Endothelial cell of umbilical vein (primary cell): ENCODE measurements around the gene MMP24. TPM values are rescaled to one million over a fixed set of nuclear protein-coding genes. Genes with fewer than 3 reads are reported as not detected.

Experiments used
- BruUV-seq: library from RNA; stranded (reverse); fragments of 400-500 nt; replicated peaks from 2 replicates; lab custom pipeline; 2021; lab: Mats Ljungman, UMichigan
- CTCF ChIA-PET: fragments of 300-600, 350-600 bp; sonication (Branson Sonifier 250); formaldehyde crosslinking; loops from one replicate; lab custom pipeline; 2021; ENCODE audit warnings: antibody characterized with exemption, inconsistent platforms; lab: Charles Lee
- POLR2A ChIA-PET: fragments of 300-600, 350-600 bp; sonication (Branson Sonifier 250); formaldehyde crosslinking; loops from one replicate; lab custom pipeline; 2021; ENCODE audit warnings: antibody characterized with exemption, inconsistent platforms; lab: Charles Lee
- DNase-seq: peaks from one replicate; pipeline ENCODE4 v3.0.0-alpha.2; 2011; ENCODE audit warnings: low read depth, low spot score
- FAIRE-seq: peaks from 2 replicates; lab custom pipeline; 2011; peaks lifted over from hg19 to GRCh38; lab: Jason Lieb, UNC
- H2AFZ ChIP-seq: 2 replicates; pipeline ENCODE4 v1.6.0; 2012; ENCODE audit warnings: low read depth, low read length, control low read depth, inconsistent platforms
- H3K27ac ChIP-seq: 2 replicates; pipeline ENCODE4 v1.5.1; 2011; ENCODE audit warnings: low read depth, mild to moderate bottlenecking, control low read depth, low read length, moderate library complexity; ENCODE audit not compliant: insufficient read depth
- H3K27me3 ChIP-seq, 2 experiments: 2 replicates each; pipeline versions ENCODE4 v1.6.0 to v1.6.1; 2011; ENCODE audit warnings: low read length in 2 of 2, mixed read lengths in 1 of 2; ENCODE audit not compliant: control insufficient read depth in 2 of 2, insufficient read depth in 2 of 2
- H3K36me3 ChIP-seq, 2 experiments: 2 replicates in 1 of 2; 3 replicates in 1 of 2; pipeline ENCODE4 v1.5.1; 2011; ENCODE audit warnings: low read length in 2 of 2, mild to moderate bottlenecking in 1 of 2, moderate library complexity in 1 of 2; ENCODE audit not compliant: control insufficient read depth in 2 of 2, insufficient read depth in 2 of 2; ENCODE audit errors: extremely low read depth in 1 of 2
- H3K4me1 ChIP-seq: 3 replicates; pipeline ENCODE4 v1.5.1; 2011; ENCODE audit warnings: mild to moderate bottlenecking, low read length; ENCODE audit not compliant: control insufficient read depth, insufficient read depth; ENCODE audit errors: extremely low read depth
- H3K4me2 ChIP-seq: 2 replicates; pipeline ENCODE4 v1.6.1; 2011; ENCODE audit warnings: low read length, control low read depth, mixed read lengths; ENCODE audit not compliant: insufficient read depth
- H3K4me3 ChIP-seq, 3 experiments: fragments of 200-600 bp in 1 of 3; sonication (generic), shearing (Covaris generic) in 1 of 3; replicated peaks in 1 of 3; 2 replicates each; pipeline ENCODE4 v1.5.1; 2011 to 2016; ENCODE audit warnings: control low read depth in 3 of 3, low read length in 3 of 3, mild to moderate bottlenecking in 2 of 3, inconsistent platforms in 1 of 3, low read depth in 1 of 3, moderate library complexity in 1 of 3; ENCODE audit not compliant: insufficient read depth in 1 of 3
- H3K79me2 ChIP-seq: 2 replicates; pipeline ENCODE4 v1.6.0; 2012; ENCODE audit warnings: low read length, inconsistent platforms; ENCODE audit not compliant: control insufficient read depth, insufficient read depth
- H3K9ac ChIP-seq: replicated peaks from 2 replicates; pipeline ENCODE3; 2011; ENCODE audit warnings: low read length, control low read depth; ENCODE audit not compliant: insufficient read depth; ENCODE audit errors: extremely low read depth
- H3K9me1 ChIP-seq: replicated peaks from 3 replicates; pipeline ENCODE4 v1.6.0; 2011; ENCODE audit warnings: mild to moderate bottlenecking, low read length; ENCODE audit not compliant: control insufficient read depth, insufficient read depth; ENCODE audit errors: extremely low read depth
- H3K9me3 ChIP-seq: replicated peaks from 2 replicates; pipeline ENCODE4 v1.5.1; 2012; ENCODE audit warnings: low read length, inconsistent platforms; ENCODE audit not compliant: control insufficient read depth, insufficient read depth
- H4K20me1 ChIP-seq: replicated peaks from 2 replicates; pipeline ENCODE3; 2011; ENCODE audit warnings: mild to moderate bottlenecking, low read length; ENCODE audit not compliant: control insufficient read depth, insufficient read depth; ENCODE audit errors: extremely low read depth
- CTCF ChIP-seq, 2 donors: IDR thresholded peaks; 1 replicate in 1 of 2; 2 replicates in 1 of 2; pipeline ENCODE4 v1.5.1; 2011; ENCODE audit warnings: low read length in 2 of 2, mild to moderate bottlenecking in 2 of 2, moderate library complexity in 2 of 2, control low read depth in 1 of 2, inconsistent platforms in 1 of 2, low read depth in 1 of 2; ENCODE audit not compliant: insufficient read depth in 1 of 2; ENCODE audit errors: extremely low read depth in 1 of 2
- EZH2 ChIP-seq: IDR thresholded peaks from 2 replicates; pipeline ENCODE4 v1.6.1; 2012; ENCODE audit warnings: borderline replicate concordance, low read depth, mild to moderate bottlenecking, moderate library complexity, low read length, inconsistent platforms; ENCODE audit not compliant: severe bottlenecking
- FOS ChIP-seq: IDR thresholded peaks from 2 replicates; pipeline ENCODE4 v1.6.1; 2011; ENCODE audit warnings: mild to moderate bottlenecking, low read length, moderate library complexity, borderline replicate concordance; ENCODE audit not compliant: insufficient read depth
- GATA2 ChIP-seq: IDR thresholded peaks from 2 replicates; pipeline ENCODE4 v1.7.0; 2011; ENCODE audit warnings: low read depth, mild to moderate bottlenecking, moderate library complexity, mixed read lengths, low read length; ENCODE audit not compliant: insufficient read length, insufficient read depth
- JUN ChIP-seq: IDR thresholded peaks from 2 replicates; pipeline ENCODE4 v1.6.1; 2011; ENCODE audit warnings: borderline replicate concordance, low read depth; ENCODE audit not compliant: insufficient read length, insufficient read depth
- dilution Hi-C: fragments of 300-500 bp; cut with MboI; formaldehyde crosslinking; loops from one replicate; pipeline ENCODE4 v1.15.0; 2019; ENCODE audit warnings: low sequenced_read_pairs; ENCODE audit not compliant: extremely low pct_ligation_motif_present
- intact Hi-C: fragments of 100-400 bp; cut with micrococcal nuclease; formaldehyde crosslinking; loops from one replicate; pipeline ENCODE4 v1.10.0; 2022
- polyA plus RNA-seq, 4 experiments: library from polyadenylated mRNA; depleted of rRNA in 3 of 4; stranded (reverse) in 3 of 4; unstranded in 1 of 4; fragments of >200 nt; gene quantifications; 2 replicates each; pipeline versions ENCODE4 v1.2.1 to v1.2.3, GENCODE V29; 2011 to 2012; ENCODE audit warnings: missing spikeins in 1 of 4
- total RNA-seq: library from RNA; stranded (reverse); gene quantifications from 2 replicates; pipeline ENCODE4 v1.2.3, GENCODE V29; 2021

Gene MMP24
- total and polyA plus RNA-seq, 2 donors (not counting 3 experiments of a cell fraction or from before 2014, with no cell fraction given): 0.27 to 0.54 TPM

GRCh38 chr20:35295058-35295457 lies 68.6 kb downstream of the MMP24 start:
- FAIRE-seq: no peak
- H3K36me3 ChIP-seq: no peaks in the 10 kb centered on the region
- peaks cover 5% of the 10 kb centered on the region for H3K4me1 ChIP-seq
- no peaks in the 10 kb centered on the region for H4K20me1 ChIP-seq
- no peaks in the 10 kb centered on the region for H3K9me3 ChIP-seq
- dilution Hi-C loops (no loop called here), intact Hi-C loops (no loop called here)
- no peaks in the 10 kb centered on the region for H3K9me1 ChIP-seq
- no peaks in the 10 kb centered on the region for H3K79me2 ChIP-seq
- no peak overlapping the region for H3K27ac ChIP-seq
- no peak overlapping the region for H3K4me2 ChIP-seq
- TF ChIP-seq JUN: no peak
- TF ChIP-seq CTCF (IDR thresholded peaks at IDR 0.05; ENCODE audit: extremely low read depth in 1 of 2, insufficient read depth in 1 of 2, low read depth in 1 of 2, low read length in 2 of 2): no peak
- no peak for TF ChIP-seq FOS
- ChIA-PET POLR2A (no interaction called here), CTCF (no interaction called here)
- no TSS peak for BruUV-seq
- peaks cover 0 to 2% of the 10 kb centered on the region in 2 experiments for H3K27me3 ChIP-seq
- H2AFZ ChIP-seq: no peak overlapping the region
- H3K9ac ChIP-seq: no peak overlapping the region
- H3K4me3 ChIP-seq: no peak overlapping the region
- no peak for DNase-seq

GRCh38 chr20:35295674-35296073 lies 69.2 kb downstream of the MMP24 start:
- Histone ChIP-seq H3K4me1 (peaks cover 5% of the 10 kb centered on the region), H3K27me3 (peaks cover 0 to 2% of the 10 kb centered on the region in 2 experiments), H3K4me3 (no peak overlapping the region), H3K27ac (no peak overlapping the region), H3K9me3 (no peaks in the 10 kb centered on the region), H4K20me1 (no peaks in the 10 kb centered on the region), H3K9me1 (no peaks in the 10 kb centered on the region), H3K36me3 (no peaks in the 10 kb centered on the region), H2AFZ (no peak overlapping the region), H3K9ac (no peak overlapping the region), H3K79me2 (no peaks in the 10 kb centered on the region), H3K4me2 (no peak overlapping the region)
- intact Hi-C loops: no loop called here
- dilution Hi-C loops: no loop called here
- CTCF ChIA-PET: interaction anchor here (2.1 kb wide), 1 partner anchor 11 kb away, joined by 5 read pairs; the partner anchor contains the start of gene EIF6
- DNase-seq: no peak
- TF ChIP-seq EZH2 (no peak), GATA2 (no peak), CTCF (IDR thresholded peaks at IDR 0.05; ENCODE audit: extremely low read depth in 1 of 2, insufficient read depth in 1 of 2, low read depth in 1 of 2, low read length in 2 of 2) (no peak), FOS (no peak), JUN (no peak)
- no TSS peak for BruUV-seq
- no peak for FAIRE-seq
- POLR2A ChIA-PET: no interaction called here
